ENCODE results near the gene PLCB3.
A peak's percentile ranks its signal among the peaks of the same experiment; 100 is the strongest.

PLCB3 gene

GRCh38 chr11:64222651-64223000 is 28.7 kb upstream of the PLCB3 start:
- DNase-seq = no peak

- no peak for DNase-seq
Measured at GRCh38 chr11:64223001-64223651, 28.2 kb upstream of the PLCB3 start.

GRCh38 chr11:64224151-64224890 is 27.0 kb upstream of the PLCB3 start:
- no peak for DNase-seq

GRCh38 chr11:64224891-64225607 is 26.3 kb upstream of the PLCB3 start:
- DNase-seq = no peak

GRCh38 chr11:64225608-64226506 is 25.5 kb upstream of the PLCB3 start, which contains the start of the genes NUDT22 and TRPT1:
Gene NUDT22, plus strand, starts transcription at chr11:64226274. Its CDS starts 379 bp downstream, at chr11:64226653.
Gene TRPT1, minus strand, starts transcription at chr11:64226186. Its CDS starts 326 bp downstream, at chr11:64225860.
- DNase-seq = peak in 13 of 14 donors; percentile 71 to 91 (median 82)

- peak in 6 of 14 donors; percentile 38 to 72 (median 61) for DNase-seq
Measured at GRCh38 chr11:64226507-64227051, 24.8 kb upstream of the PLCB3 start.

GRCh38 chr11:64227405-64227956 is 23.8 kb upstream of the PLCB3 start:
- no peak for DNase-seq

GRCh38 chr11:64229090-64229743 is 22.1 kb upstream of the PLCB3 start:
- DNase-seq = no peak

GRCh38 chr11:64229744-64230170 is 21.6 kb upstream of the PLCB3 start:
- no peak for DNase-seq

GRCh38 chr11:64230171-64230984 is 21.0 kb upstream of the PLCB3 start, which contains the start of gene DNAJC4:
Gene DNAJC4, plus strand, starts transcription at chr11:64230548. Its CDS starts 307 bp downstream, at chr11:64230855.
- DNase-seq = peak; percentile 42 to 94 (median 84)

GRCh38 chr11:64230985-64231365 is 20.4 kb upstream of the PLCB3 start:
- no peak for DNase-seq

GRCh38 chr11:64231546-64231945 is 19.8 kb upstream of the PLCB3 start:
- no peak for DNase-seq

- DNase-seq = no peak
Measured at GRCh38 chr11:64232182-64232966, 19.0 kb upstream of the PLCB3 start.

- DNase-seq = no peak
Measured at GRCh38 chr11:64232967-64233315, 18.4 kb upstream of the PLCB3 start.

- DNase-seq = peak in 10 of 14 donors; percentile 20 to 76 (median 42)
Measured at GRCh38 chr11:64233913-64234586, 17.3 kb upstream of the PLCB3 start, which contains the start of gene VEGFB. Gene VEGFB, plus strand, starts transcription at chr11:64234584. Its CDS starts 250 bp downstream, at chr11:64234834.

GRCh38 chr11:64234647-64235379 is 16.5 kb upstream of the PLCB3 start:
- peak in 1 of 14 donors; percentile 54 for DNase-seq

GRCh38 chr11:64235437-64236161 is 15.7 kb upstream of the PLCB3 start:
- DNase-seq = no peak
